Stimulated activated CD4-positive, alpha-beta T cell treated with anti-CD3 and anti-CD28 coated beads, TNF-alpha, amount 100 ng/mL, for 48 hours (primary cell): ENCODE results near the gene EPB42.
"Not testable (repeated sequence)": the region's sequence is repeated elsewhere in the genome, so short reads cannot be mapped to it uniquely, and the experiment has no call there.

Experiments used
- DNase-seq, 3 donors: peaks; one replicate each; pipeline ENCODE4 v3.0.0-alpha.2; 2020; ENCODE audit warnings: low read depth in 3 of 3

The EPB42 gene

GRCh38 chr15:43212299-43212698 is 8.5 kb downstream of the EPB42 start:
- no peak for DNase-seq

- no peak for DNase-seq
Measured at GRCh38 chr15:43211224-43211735, 9.5 kb downstream of the EPB42 start.

- DNase-seq, result no peak
Measured at GRCh38 chr15:43210807-43211206, 10.0 kb downstream of the EPB42 start.

- no peak for DNase-seq
Measured at GRCh38 chr15:43210172-43210745, 10.6 kb downstream of the EPB42 start.

GRCh38 chr15:43209059-43209824 is 11.6 kb downstream of the EPB42 start:
- DNase-seq, result no peak

GRCh38 chr15:43208052-43209002 is 12.5 kb downstream of the EPB42 start:
- DNase-seq, result no peak

GRCh38 chr15:43207024-43207423 is 13.8 kb downstream of the EPB42 start:
- DNase-seq, result no peak

GRCh38 chr15:43206054-43206453 is 14.8 kb downstream of the EPB42 start:
- DNase-seq, result no peak

- peak in 2 of 3 donors; percentile 13 to 39 for DNase-seq
Measured at GRCh38 chr15:43204016-43204901, 16.6 kb downstream of the EPB42 start.

- DNase-seq, result no peak
Measured at GRCh38 chr15:43199945-43200488, 20.8 kb downstream of the EPB42 start.

GRCh38 chr15:43198992-43199391 is 21.8 kb downstream of the EPB42 start:
- DNase-seq, result no peak

- not testable (repeated sequence) for DNase-seq
Measured at GRCh38 chr15:43198556-43198955, 22.3 kb downstream of the EPB42 start.

- not testable (repeated sequence) for DNase-seq
Measured at GRCh38 chr15:43197773-43198172, 23.0 kb downstream of the EPB42 start.

GRCh38 chr15:43196760-43197548 is 23.9 kb downstream of the EPB42 start:
- no peak for DNase-seq

- DNase-seq, result no peak
Measured at GRCh38 chr15:43194795-43195194, 26.0 kb downstream of the EPB42 start.

- no peak for DNase-seq
Measured at GRCh38 chr15:43193710-43194109, 27.1 kb downstream of the EPB42 start.

GRCh38 chr15:43190178-43190577 is 30.6 kb downstream of the EPB42 start:
- DNase-seq, result no peak

- no peak for DNase-seq
Measured at GRCh38 chr15:43189296-43189695, 31.5 kb downstream of the EPB42 start.

- DNase-seq, result no peak
Measured at GRCh38 chr15:43187544-43188155, 33.2 kb downstream of the EPB42 start.

- peak in 1 of 3 donors; percentile 32 for DNase-seq
Measured at GRCh38 chr15:43186003-43186353, 34.8 kb downstream of the EPB42 start.
